ENCODE data around the gene LCE1B.

- TF ChIP-seq CTCF (IDR thresholded peaks at IDR 0.05; ENCODE audit: insufficient read depth, low read length) (no peak), GABPA (IDR thresholded peaks at IDR 0.05; ENCODE audit: low read depth) (no peak), SPI1 (IDR thresholded peaks at IDR 0.05; ENCODE audit: borderline replicate concordance, low read depth) (no peak), POLR2AphosphoS5 (IDR thresholded peaks at IDR 0.05; ENCODE audit: low read depth) (no peak)
- TF ChIP-seq, protein P1, sequence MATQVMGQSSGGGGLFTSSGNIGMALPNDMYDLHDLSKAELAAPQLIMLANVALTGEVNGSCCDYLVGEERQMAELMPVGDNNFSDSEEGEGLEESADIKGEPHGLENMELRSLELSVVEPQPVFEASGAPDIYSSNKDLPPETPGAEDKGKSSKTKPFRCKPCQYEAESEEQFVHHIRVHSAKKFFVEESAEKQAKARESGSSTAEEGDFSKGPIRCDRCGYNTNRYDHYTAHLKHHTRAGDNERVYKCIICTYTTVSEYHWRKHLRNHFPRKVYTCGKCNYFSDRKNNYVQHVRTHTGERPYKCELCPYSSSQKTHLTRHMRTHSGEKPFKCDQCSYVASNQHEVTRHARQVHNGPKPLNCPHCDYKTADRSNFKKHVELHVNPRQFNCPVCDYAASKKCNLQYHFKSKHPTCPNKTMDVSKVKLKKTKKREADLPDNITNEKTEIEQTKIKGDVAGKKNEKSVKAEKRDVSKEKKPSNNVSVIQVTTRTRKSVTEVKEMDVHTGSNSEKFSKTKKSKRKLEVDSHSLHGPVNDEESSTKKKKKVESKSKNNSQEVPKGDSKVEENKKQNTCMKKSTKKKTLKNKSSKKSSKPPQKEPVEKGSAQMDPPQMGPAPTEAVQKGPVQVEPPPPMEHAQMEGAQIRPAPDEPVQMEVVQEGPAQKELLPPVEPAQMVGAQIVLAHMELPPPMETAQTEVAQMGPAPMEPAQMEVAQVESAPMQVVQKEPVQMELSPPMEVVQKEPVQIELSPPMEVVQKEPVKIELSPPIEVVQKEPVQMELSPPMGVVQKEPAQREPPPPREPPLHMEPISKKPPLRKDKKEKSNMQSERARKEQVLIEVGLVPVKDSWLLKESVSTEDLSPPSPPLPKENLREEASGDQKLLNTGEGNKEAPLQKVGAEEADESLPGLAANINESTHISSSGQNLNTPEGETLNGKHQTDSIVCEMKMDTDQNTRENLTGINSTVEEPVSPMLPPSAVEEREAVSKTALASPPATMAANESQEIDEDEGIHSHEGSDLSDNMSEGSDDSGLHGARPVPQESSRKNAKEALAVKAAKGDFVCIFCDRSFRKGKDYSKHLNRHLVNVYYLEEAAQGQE (IDR thresholded peaks at IDR 0.05; ENCODE audit: insufficient replicate concordance, low read depth) = no peak
These were observed 10.4 kb upstream of the LCE1B start for GRCh38 chr1:152801333-152801732.
